ENCODE results near the gene URB1. TPM values are rescaled to one million over a fixed set of nuclear protein-coding genes. Genes with fewer than 3 reads are reported as not detected.

URB1 gene
- total and polyA plus RNA-seq, 2 of the 8 experiments (the other 6 are each of a cell fraction or from before 2014, with no cell fraction given) = 8.1 to 28.9 TPM

DNA sequence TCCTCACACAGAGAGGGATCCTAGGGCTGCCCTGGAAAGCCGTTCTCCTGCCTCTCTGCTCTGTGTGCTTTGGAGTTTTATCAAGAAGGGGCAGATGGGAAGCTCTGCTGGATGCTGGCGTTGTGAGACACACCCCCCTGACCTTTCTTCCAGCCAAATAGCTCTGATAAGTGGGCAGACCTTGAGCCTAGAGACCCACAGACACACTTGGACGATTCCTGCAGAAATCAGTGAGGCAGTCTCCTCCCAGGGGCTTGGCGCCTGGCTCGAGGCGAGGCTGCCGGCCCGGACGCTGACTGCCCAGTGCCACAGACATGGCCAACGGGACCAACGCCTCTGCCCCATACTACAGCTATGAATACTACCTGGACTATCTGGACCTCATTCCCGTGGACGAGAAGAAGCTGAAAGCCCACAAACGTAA, 94.1 kb downstream of the URB1 start, which contains the start of gene MRAP:
Gene MRAP, plus strand, starts transcription at position 198 of the 424 bp plus-strand sequence. Its CDS starts 117 bp downstream, at position 315.
- Histone ChIP-seq H3K4me2 (ENCODE audit: insufficient read depth in 1 of 2, low read depth in 2 of 2, low read length in 2 of 2) (no peak within 1 kb of the TSS), H3K4me3 (ENCODE audit: extremely low read depth in 1 of 4, insufficient read depth in 2 of 4, low read depth in 3 of 4, low read length in 4 of 4) (no peak within 1 kb of the TSS), H2BK120ac (replicated peaks; ENCODE audit: low read depth, low read length) (no peak within 1 kb of the TSS), H4K20me1 (replicated peaks in 1 of 2; ENCODE audit: control insufficient read depth in 1 of 2, insufficient read depth in 2 of 2, low read length in 2 of 2) (peaks cover 0 to 7% of the 10 kb centered on the region in 2 experiments), H3K27me3 (replicated peaks in 1 of 4; ENCODE audit: control insufficient read depth in 3 of 4, extremely low read depth in 1 of 4, insufficient read depth in 3 of 4, low read length in 3 of 4) (no peaks in the 10 kb centered on the region), H3K9ac (replicated peaks in 1 of 4; ENCODE audit: extremely low read depth in 1 of 4, low read depth in 3 of 4, low read length in 3 of 4) (no peak within 1 kb of the TSS), H3K14ac (ENCODE audit: insufficient read length) (no peak within 1 kb of the TSS), H3K36me3 (ENCODE audit: control insufficient read depth in 2 of 4, insufficient read depth in 4 of 4, low read length in 3 of 4) (peaks cover 0 to 3% (median 0%) of the 10 kb centered on the region in 4 experiments; a peak in 1 of 8 replicates), H3K23ac (ENCODE audit: insufficient read length) (no peak within 1 kb of the TSS), H2BK20ac (ENCODE audit: low read length) (no peak within 1 kb of the TSS), H3K18ac (ENCODE audit: extremely low read depth, low read length) (no peak within 1 kb of the TSS), H3K4me1 (replicated peaks in 1 of 4; ENCODE audit: control insufficient read depth in 3 of 4, insufficient read depth in 4 of 4, low read length in 3 of 4) (no peaks in the 10 kb centered on the region), H4K8ac (ENCODE audit: extremely low read depth, insufficient read depth, low read length) (0 out of 2 replicates have a peak within 1 kb of the TSS, but pooled peaks have one; percentile 35), H3K79me1 (ENCODE audit: low read depth, low read length) (no peaks in the 10 kb centered on the region), H3K79me2 (ENCODE audit: control insufficient read depth in 1 of 2, insufficient read depth in 2 of 2, low read length in 2 of 2) (no peaks in the 10 kb centered on the region), H3K4ac (replicated peaks; ENCODE audit: insufficient read length, low read depth, low read length) (no peak within 1 kb of the TSS), H2BK12ac (ENCODE audit: low read depth, low read length) (no peak within 1 kb of the TSS), H4K91ac (replicated peaks; ENCODE audit: insufficient read length, low read length) (no peak within 1 kb of the TSS), H3K56ac (replicated peaks; ENCODE audit: insufficient read length, low read depth, low read length) (no peak within 1 kb of the TSS), H2BK5ac (ENCODE audit: low read depth, low read length) (no peak within 1 kb of the TSS), H3K9me3 (ENCODE audit: insufficient read depth in 2 of 2, low read depth in 1 of 2, low read length in 1 of 2) (peaks cover 0 to 3% of the 10 kb centered on the region in 2 experiments; a peak in 1 of 4 replicates), H2AFZ (ENCODE audit: low read length) (no peak within 1 kb of the TSS), H2BK15ac (ENCODE audit: low read length) (no peak within 1 kb of the TSS), H4K5ac (ENCODE audit: insufficient read length, low read depth, low read length) (no peak within 1 kb of the TSS), H3K27ac (ENCODE audit: low read depth, low read length) (no peak within 1 kb of the TSS), H3K23me2 (ENCODE audit: low read depth, low read length) (no peaks in the 10 kb centered on the region; the same call in 1 of the 2 replicates), H2AK5ac (ENCODE audit: low read depth, low read length) (no peak within 1 kb of the TSS)
- FAIRE-seq = no peak
- TF ChIP-seq SIRT6 (IDR thresholded peaks at IDR 0.05; ENCODE audit: low read length) (no peak), YY1 (IDR thresholded peaks at IDR 0.05; ENCODE audit: low read depth, low read length) (no peak), MAFK (IDR thresholded peaks at IDR 0.05; ENCODE audit: low read depth, low read length) (no peak), SRF (IDR thresholded peaks at IDR 0.05; ENCODE audit: low read depth, low read length) (no peak)
- ChIA-PET POLR2A (ENCODE audit: partially characterized antibody) (no interaction called here), CTCF (ENCODE audit: partially characterized antibody) (interaction anchor here (1.1 to 1.9 kb wide), 3 partner anchors 12 to 77 kb away, joined by 3 to 5 read pairs (median 3); no protein-coding TSS in a partner anchor)
- no peak for DNase-seq (ENCODE audit: low read depth in 1 of 2, low spot score in 2 of 2)
- 96% methylated on average over 13 of the region's 14 CpGs; no CpG with 5 or more reads in 1 of the 2 experiments for WGBS, 2 experiments (ENCODE audit: extremely low coverage in 1 of 2, insufficient coverage in 1 of 2, insufficient read length in 1 of 2, insufficient replicate concordance in 2 of 2, low coverage in 1 of 2, low lambda C conversion rate in 2 of 2, missing lambda C conversion rate in 1 of 2)
